GM19023 (cell line): Measurements from ENCODE around the gene LRRC25.
"Not testable (repeated sequence)": the region's sequence is repeated elsewhere in the genome, so short reads cannot be mapped to it uniquely, and the experiment has no call there.

Experiments
- ATAC-seq: cut with Tn5 transposase; IDR thresholded peaks from one replicate; pipeline ENCODE4 v1.9.1; 2021; ENCODE audit warnings: mild to moderate bottlenecking, moderate library complexity; ENCODE audit not compliant: unreplicated experiment

The LRRC25 gene

GRCh38 chr19:18406749-18407148, 9.3 kb upstream of the LRRC25 start:
- ATAC-seq, result no peak

GRCh38 chr19:18405754-18406153, 8.3 kb upstream of the LRRC25 start:
- not testable (repeated sequence) for ATAC-seq

GRCh38 chr19:18402455-18403248, 5.2 kb upstream of the LRRC25 start:
- ATAC-seq, result not testable (repeated sequence)

- no peak for ATAC-seq
Measured at GRCh38 chr19:18401580-18402112, 4.2 kb upstream of the LRRC25 start.

- no peak for ATAC-seq
Measured at GRCh38 chr19:18399008-18399407, 1.6 kb upstream of the LRRC25 start.

GRCh38 chr19:18396471-18397241, 766 bp downstream of the LRRC25 start:
- no peak for ATAC-seq

- ATAC-seq, result no peak
Measured at GRCh38 chr19:18393836-18394235, 3.6 kb downstream of the LRRC25 start.

- ATAC-seq, result no peak
Measured at GRCh38 chr19:18392926-18393325, 4.5 kb downstream of the LRRC25 start.

- ATAC-seq, result no peak
Measured at GRCh38 chr19:18392417-18392816, 5.0 kb downstream of the LRRC25 start.

- no peak for ATAC-seq
Measured at GRCh38 chr19:18391509-18392075, 5.8 kb downstream of the LRRC25 start.

GRCh38 chr19:18390065-18390907, 7.1 kb downstream of the LRRC25 start:
- no peak for ATAC-seq

GRCh38 chr19:18389726-18390064, 7.7 kb downstream of the LRRC25 start:
- no peak for ATAC-seq

- no peak for ATAC-seq
Measured at GRCh38 chr19:18388960-18389725, 8.3 kb downstream of the LRRC25 start.

- ATAC-seq, result peak; percentile 64
Measured at GRCh38 chr19:18388100-18388959, 9.1 kb downstream of the LRRC25 start.

- no peak for ATAC-seq
Measured at GRCh38 chr19:18386543-18387271, 10.7 kb downstream of the LRRC25 start.

- ATAC-seq, result no peak
Measured at GRCh38 chr19:18385675-18386542, 11.5 kb downstream of the LRRC25 start, which contains the start of gene GDF15. Gene GDF15 (plus strand): TSS chr19:18386158. CDS start chr19:18386190, 32 bp downstream.

- ATAC-seq, result no peak
Measured at GRCh38 chr19:18385359-18385674, 12.1 kb downstream of the LRRC25 start.
